Activated B cell treated with CpG ODN at 0.5 μM for 24 hours (primary cell): ENCODE results near the gene HGS. TPM values are rescaled to one million over a fixed set of nuclear protein-coding genes. Genes with fewer than 3 reads are reported as not detected.
"Not testable (repeated sequence)": the region's sequence is repeated elsewhere in the genome, so short reads cannot be mapped to it uniquely, and the experiment has no call there.

Source experiments
- ATAC-seq: fragments of 200-7000 bp; cut with Tn5 transposase; one replicate; pipeline ENCODE4 v1.10.0; 2021; ENCODE audit warnings: low read depth, mild to moderate bottlenecking, moderate library complexity
- CTCF ChIA-PET: fragments of 350-600 bp; sonication (Branson Sonifier 250); formaldehyde crosslinking; loops from one replicate; lab custom pipeline; 2021; ENCODE audit warnings: antibody characterized with exemption; lab: Charles Lee
- POLR2A ChIA-PET: fragments of 350-600 bp; sonication (Branson Sonifier 250); formaldehyde crosslinking; loops from one replicate; lab custom pipeline; 2021; ENCODE audit warnings: antibody characterized with exemption; lab: Charles Lee
- DNase-seq: peaks from one replicate; pipeline ENCODE4 v3.0.0; 2022
- H3K27ac Mint-ChIP-seq: one replicate; pipeline ENCODE4 v1.8.0; 2020; ENCODE audit warnings: mixed read lengths
- H3K27me3 Mint-ChIP-seq: one replicate; pipeline ENCODE4 v1.8.0; 2021; ENCODE audit warnings: mixed read lengths
- H3K36me3 Mint-ChIP-seq: one replicate; pipeline ENCODE4 v1.8.0; 2021; ENCODE audit warnings: low read depth, mixed read lengths
- H3K4me1 Mint-ChIP-seq: one replicate; pipeline ENCODE4 v1.8.0; 2021; ENCODE audit warnings: mixed read lengths
- H3K4me3 Mint-ChIP-seq: one replicate; pipeline ENCODE4 v1.8.0; 2020; ENCODE audit warnings: mild to moderate bottlenecking, mixed read lengths
- H3K9me3 Mint-ChIP-seq: one replicate; pipeline ENCODE4 v1.8.0; 2020; ENCODE audit warnings: mixed read lengths
- intact Hi-C: fragments of 100-400 bp; cut with micrococcal nuclease; formaldehyde crosslinking; loops from one replicate; pipeline ENCODE4 v1.15.1; 2024
- total RNA-seq: library from RNA; stranded (reverse); gene quantifications from 2 replicates; pipeline ENCODE4 v1.2.3, GENCODE V29; 2022
- TF ChIP-seq, protein P1 (sequence below): fragments of 200-600 bp; IDR thresholded peaks from one replicate; pipeline ENCODE4 v1.8.0; 2022; ENCODE audit warnings: antibody characterized with exemption, mild to moderate bottlenecking

Gene HGS
- total RNA-seq, 1 donor from 2014 or later: 151 TPM

DNA sequence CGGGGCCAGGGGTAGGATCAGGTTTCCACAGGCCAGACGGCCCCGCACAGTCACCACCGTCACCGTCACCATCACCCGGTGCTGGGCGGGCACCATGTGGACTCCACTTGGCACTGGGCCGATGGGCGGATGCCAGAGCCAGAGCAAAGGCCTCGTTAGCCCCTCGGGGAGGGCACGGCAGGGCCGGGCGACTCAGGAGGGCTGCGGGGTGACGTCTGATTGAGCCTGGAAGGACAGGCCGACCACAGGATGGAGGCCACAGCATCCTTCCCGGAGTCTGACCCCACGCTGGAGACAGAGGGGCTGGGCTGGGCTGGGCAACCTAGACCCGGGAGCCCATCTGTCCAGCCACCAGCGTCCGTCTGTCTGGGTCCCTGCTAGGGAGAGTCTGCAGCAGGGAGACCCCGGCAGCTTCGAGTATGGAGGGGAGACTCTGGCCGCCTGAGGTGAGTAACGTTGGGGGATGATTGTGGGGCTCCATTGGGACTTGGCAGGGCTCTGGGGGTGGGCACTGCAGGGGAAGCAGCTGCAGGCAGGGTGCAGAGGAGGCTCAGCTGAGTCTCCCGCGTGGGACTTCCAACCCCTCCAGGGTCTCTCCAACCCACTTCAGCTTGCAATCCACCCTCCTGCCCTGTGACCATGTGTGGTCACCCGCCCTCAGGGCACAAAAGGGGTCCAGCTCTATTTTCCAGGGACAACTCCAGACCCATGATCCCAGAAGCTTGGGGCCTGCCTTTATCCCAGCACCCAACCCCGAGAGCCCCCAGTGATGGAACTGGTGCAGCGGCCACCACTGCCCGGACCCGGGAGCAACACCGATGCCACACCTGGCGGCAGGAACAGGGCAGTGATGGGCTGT lies 50.8 kb downstream of the HGS start:
- no peaks in the 10 kb centered on the region for H3K36me3 Mint-ChIP-seq
- TF ChIP-seq, protein P1, sequence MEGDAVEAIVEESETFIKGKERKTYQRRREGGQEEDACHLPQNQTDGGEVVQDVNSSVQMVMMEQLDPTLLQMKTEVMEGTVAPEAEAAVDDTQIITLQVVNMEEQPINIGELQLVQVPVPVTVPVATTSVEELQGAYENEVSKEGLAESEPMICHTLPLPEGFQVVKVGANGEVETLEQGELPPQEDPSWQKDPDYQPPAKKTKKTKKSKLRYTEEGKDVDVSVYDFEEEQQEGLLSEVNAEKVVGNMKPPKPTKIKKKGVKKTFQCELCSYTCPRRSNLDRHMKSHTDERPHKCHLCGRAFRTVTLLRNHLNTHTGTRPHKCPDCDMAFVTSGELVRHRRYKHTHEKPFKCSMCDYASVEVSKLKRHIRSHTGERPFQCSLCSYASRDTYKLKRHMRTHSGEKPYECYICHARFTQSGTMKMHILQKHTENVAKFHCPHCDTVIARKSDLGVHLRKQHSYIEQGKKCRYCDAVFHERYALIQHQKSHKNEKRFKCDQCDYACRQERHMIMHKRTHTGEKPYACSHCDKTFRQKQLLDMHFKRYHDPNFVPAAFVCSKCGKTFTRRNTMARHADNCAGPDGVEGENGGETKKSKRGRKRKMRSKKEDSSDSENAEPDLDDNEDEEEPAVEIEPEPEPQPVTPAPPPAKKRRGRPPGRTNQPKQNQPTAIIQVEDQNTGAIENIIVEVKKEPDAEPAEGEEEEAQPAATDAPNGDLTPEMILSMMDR: no peak
- POLR2A ChIA-PET: interaction anchor here (1.2 to 2.2 kb wide), 6 partner anchors 31 to 563 kb away, joined by 3 to 14 read pairs (median 7); partner anchors contain the start of genes ARHGDIA, CENPX, MCRIP1 and MRPL12
- no peak overlapping the region for H3K27ac Mint-ChIP-seq
- H3K27me3 Mint-ChIP-seq: peaks cover 19% of the 10 kb centered on the region
- peaks cover 24% of the 10 kb centered on the region for H3K4me1 Mint-ChIP-seq
- CTCF ChIA-PET: interaction anchor here (0.8 to 1.8 kb wide), 3 partner anchors 74 to 135 kb away, joined by 4 to 6 read pairs (median 5); no protein-coding TSS in a partner anchor
- no peak overlapping the region for H3K4me3 Mint-ChIP-seq
- no peaks in the 10 kb centered on the region for H3K9me3 Mint-ChIP-seq
- DNase-seq (no peak), ATAC-seq (no peak)
- intact Hi-C loops: loop anchor here (1.0 kb wide), 1 partner anchor 98 kb away; no protein-coding TSS in a partner anchor

DNA sequence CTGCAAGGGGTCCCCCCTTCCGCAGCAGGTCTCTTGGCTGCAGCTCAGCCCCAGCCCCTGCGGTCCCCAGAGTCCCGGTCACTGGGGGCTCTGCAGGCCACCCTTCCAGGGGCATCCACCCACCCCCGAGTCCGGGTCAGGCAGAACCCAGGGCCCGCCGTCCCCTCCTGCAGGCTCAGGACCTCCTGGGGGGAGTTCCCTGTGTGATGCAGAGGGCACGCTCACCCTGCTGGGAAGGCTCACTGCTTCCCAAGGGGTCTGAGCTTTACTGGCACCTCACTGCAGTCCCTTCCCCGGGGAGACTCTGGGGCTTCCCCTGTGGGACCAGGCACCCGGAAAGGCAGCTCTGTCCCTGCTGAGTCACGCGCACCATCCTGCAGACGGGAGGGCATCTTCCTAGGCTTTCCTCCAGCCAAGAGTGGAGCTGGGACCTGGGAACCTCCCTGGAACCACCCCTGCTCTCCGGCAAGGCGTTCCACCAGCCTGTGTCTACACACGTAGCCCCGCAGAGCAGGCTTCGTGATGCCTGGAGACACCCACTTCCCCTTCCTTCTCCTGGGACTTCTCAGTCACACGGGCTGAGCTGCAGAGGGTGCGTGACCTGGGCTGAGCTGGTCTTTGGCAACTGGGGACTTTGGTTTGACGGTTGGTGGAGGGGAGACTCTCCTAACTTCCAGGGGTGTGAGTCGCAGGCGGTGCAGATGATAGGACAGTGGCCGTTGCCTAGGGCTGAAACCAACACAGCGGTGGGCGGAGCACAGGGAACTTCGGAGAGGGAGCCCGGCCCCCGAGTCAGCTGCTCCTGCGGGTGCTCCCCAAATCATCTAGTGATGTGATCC lies 51.7 kb downstream of the HGS start:
- Mint-ChIP-seq H3K4me1 (peaks cover 24% of the 10 kb centered on the region), H3K36me3 (no peaks in the 10 kb centered on the region), H3K27ac (peak overlapping the region; percentile 22), H3K27me3 (peaks cover 16% of the 10 kb centered on the region), H3K4me3 (peak overlapping the region; percentile 67), H3K9me3 (no peaks in the 10 kb centered on the region)
- CTCF ChIA-PET: interaction anchor here (0.8 to 1.8 kb wide), 3 partner anchors 73 to 134 kb away, joined by 4 to 6 read pairs (median 5); no protein-coding TSS in a partner anchor
- POLR2A ChIA-PET: interaction anchor here (0.6 to 2.2 kb wide), 7 partner anchors 32 to 562 kb away, joined by 3 to 14 read pairs (median 5); partner anchors contain the start of genes ARHGDIA, CENPX, MCRIP1 and MRPL12
- ATAC-seq: peak; percentile 92
- peak; percentile 53 for DNase-seq
- intact Hi-C loops: loop anchor here (1.0 kb wide), 1 partner anchor 97 kb away; no protein-coding TSS in a partner anchor
- TF ChIP-seq, protein P1: no peak

DNA sequence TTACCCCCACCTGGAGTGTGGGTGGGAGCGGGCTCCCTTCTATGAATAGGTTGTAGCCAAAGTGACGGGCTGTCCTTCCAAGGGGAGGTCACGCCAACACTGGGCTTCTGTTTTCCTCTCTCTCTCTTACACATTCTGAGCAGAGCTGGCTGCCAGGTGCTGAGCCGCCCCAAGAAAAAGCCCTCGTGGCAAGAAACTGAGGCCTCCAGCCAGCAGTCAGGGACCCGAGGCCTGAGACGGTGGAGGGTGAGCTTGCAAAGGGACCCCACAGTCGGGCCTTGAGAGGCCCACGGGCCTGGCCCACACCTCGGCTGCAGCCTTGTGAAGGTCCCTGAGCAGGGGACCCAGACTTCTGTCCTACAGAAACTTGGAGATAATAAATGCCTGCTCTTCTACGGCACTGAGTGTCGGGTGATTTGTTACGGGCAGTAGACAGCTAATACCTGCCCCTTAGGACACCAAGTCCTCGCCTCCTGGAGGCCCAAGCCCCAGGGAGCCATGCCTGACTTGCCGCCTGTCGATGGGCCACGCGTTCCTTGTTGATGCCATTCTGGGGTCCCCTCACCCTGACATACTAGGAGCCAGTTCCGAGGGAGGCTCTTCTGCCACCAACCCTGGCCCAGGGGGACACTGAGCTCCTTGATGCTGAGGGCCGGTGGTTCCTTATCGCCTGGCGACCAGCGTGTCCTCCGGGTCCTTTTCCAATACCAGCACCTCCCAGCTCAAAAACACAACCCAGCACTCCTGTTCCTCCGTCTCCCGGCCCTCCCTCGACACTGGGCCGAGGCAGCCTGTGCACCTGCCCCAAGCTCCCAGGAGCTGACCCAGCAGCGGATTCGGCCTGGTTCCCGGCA lies 54.4 kb downstream of the HGS start:
- POLR2A ChIA-PET: no interaction called here

DNA sequence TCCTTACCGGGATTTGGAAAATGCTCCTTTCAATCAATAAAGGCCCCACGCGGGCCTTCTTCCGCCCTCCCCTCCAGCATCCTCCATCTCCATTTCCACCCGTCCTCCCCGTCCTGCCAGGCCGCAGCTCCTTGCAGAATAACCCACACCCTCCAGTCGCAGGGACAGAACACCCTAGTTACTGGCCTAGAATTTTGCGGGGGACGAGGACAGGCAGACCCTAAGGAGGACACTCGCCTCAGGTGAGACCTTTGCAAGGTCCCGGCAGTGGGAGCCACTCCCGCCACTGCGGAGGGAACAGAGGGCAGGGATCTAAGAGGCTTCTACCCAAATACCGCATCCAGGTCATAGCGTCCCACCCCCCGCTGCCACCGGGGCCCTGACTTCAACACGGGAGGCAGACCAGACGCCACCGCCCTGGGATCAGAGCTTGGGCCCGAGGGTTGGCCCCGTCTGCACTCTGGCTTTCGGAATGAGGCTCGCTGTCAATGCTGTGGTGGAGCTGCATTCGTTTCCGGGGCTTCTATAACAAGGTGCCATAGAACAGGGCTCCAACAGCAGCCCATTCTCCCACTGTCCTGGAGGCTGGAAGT lies 55.1 kb downstream of the HGS start:
- ChIA-PET POLR2A (no interaction called here), CTCF (no interaction called here)
- H3K36me3 Mint-ChIP-seq: no peaks in the 10 kb centered on the region
- peaks cover 6% of the 10 kb centered on the region for H3K27me3 Mint-ChIP-seq
- TF ChIP-seq, protein P1: no peak
- intact Hi-C loops: no loop called here
- no peaks in the 10 kb centered on the region for H3K9me3 Mint-ChIP-seq
- H3K4me1 Mint-ChIP-seq: peaks cover 20% of the 10 kb centered on the region
- ATAC-seq (no peak), DNase-seq (no peak)
- H3K27ac Mint-ChIP-seq: no peak overlapping the region
- H3K4me3 Mint-ChIP-seq: no peak overlapping the region

More for the DNA sequence above, 54.4 kb downstream of the HGS start:
- Mint-ChIP-seq H3K27ac (no peak overlapping the region), H3K4me3 (no peak overlapping the region), H3K36me3 (no peaks in the 10 kb centered on the region), H3K9me3 (no peaks in the 10 kb centered on the region), H3K27me3 (peaks cover 9% of the 10 kb centered on the region), H3K4me1 (peaks cover 24% of the 10 kb centered on the region)
- DNase-seq: no peak
- TF ChIP-seq, protein P1: no peak
- CTCF ChIA-PET: no interaction called here
- intact Hi-C loops: no loop called here
- no peak for ATAC-seq

DNA sequence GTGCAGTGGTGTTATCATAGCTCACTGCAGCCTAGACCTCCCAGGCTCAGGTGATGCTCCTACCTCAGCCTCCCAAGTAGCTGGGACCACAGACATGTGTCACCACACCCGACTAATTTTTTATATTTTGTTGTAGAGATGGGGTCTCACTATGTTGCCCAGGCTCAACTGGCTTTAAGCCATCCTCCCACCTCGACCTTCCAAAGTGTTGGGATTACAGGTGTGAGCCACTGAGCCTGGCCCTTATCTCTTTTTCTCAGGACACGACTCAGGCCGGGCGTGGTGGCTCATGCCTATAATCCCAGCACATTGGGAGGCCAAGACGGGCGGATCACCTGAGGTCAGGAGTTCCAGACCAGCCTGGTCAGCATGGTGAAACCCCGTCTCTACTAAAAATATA lies 55.8 kb downstream of the HGS start:
- CTCF ChIA-PET, H3K9me3 Mint-ChIP-seq, DNase-seq, intact Hi-C loops, ATAC-seq, H3K4me3 Mint-ChIP-seq, H3K36me3 Mint-ChIP-seq, H3K27ac Mint-ChIP-seq, H3K27me3 Mint-ChIP-seq: not testable (repeated sequence)
- H3K4me1 Mint-ChIP-seq: peaks cover 19% of the 10 kb centered on the region
- POLR2A ChIA-PET: interaction anchor here (0.6 kb wide), 1 partner anchor 98 kb away, joined by 3 read pairs; no protein-coding TSS in a partner anchor
